Prostate gland (tissue), 2 donors: ENCODE measurements around the gene CCR9. TPM values are rescaled to one million over a fixed set of nuclear protein-coding genes. Genes with fewer than 3 reads are reported as not detected.

Source experiments
- DNase-seq: peaks from one replicate; pipeline ENCODE4 v3.0.0-alpha.2; 2019; ENCODE audit warnings: low spot score
- H3K27ac ChIP-seq, 2 donors: fragments of 200-600 bp; sonication (generic); 2 replicates each; pipeline ENCODE4 v1.5.1; 2017 to 2019
- H3K27me3 ChIP-seq: fragments of 200-600 bp; sonication (generic); replicated peaks from 2 replicates; pipeline ENCODE4 v1.5.1; 2019; ENCODE audit not compliant: insufficient read depth
- H3K36me3 ChIP-seq, 2 donors: fragments of 200-600 bp; sonication (generic); 1 replicate in 1 of 2; 2 replicates in 1 of 2; pipeline versions ENCODE4 v1.5.1 to v1.8.1; 2017 to 2019
- H3K4me1 ChIP-seq: fragments of 200-600 bp; sonication (generic); replicated peaks from 2 replicates; pipeline ENCODE4 v1.5.1; 2019
- H3K4me3 ChIP-seq, 2 donors: fragments of 200-600 bp; sonication (generic); 2 replicates each; pipeline ENCODE4 v1.5.1; 2017 to 2019
- H3K9me3 ChIP-seq: fragments of 200-600 bp; sonication (generic); 2 replicates; pipeline ENCODE4 v1.5.1; 2017
- POLR2A ChIP-seq: fragments of 450-650 bp; IDR thresholded peaks from one replicate; pipeline ENCODE4 v1.6.1; 2016; ENCODE audit warnings: antibody characterized with exemption, mild to moderate bottlenecking
- POLR2AphosphoS5 ChIP-seq: sonication (generic); formaldehyde crosslinking; IDR thresholded peaks from one replicate; pipeline ENCODE4 v1.6.1; 2017; ENCODE audit warnings: antibody characterized with exemption
- WGBS: methylation state at CpG from one replicate; pipeline ENCODE4 v1.1.5; 2018; 5-methylcytosine and 5-hydroxymethylcytosine counted together
- intact Hi-C: fragments of 100-400 bp; cut with DNase I; formaldehyde crosslinking; loops from one replicate; pipeline ENCODE4 v1.14.2; 2022
- total RNA-seq, 2 donors: library from RNA; depleted of rRNA; stranded (reverse); fragments of >200 nt; gene quantifications; one replicate each; pipeline ENCODE4 v1.1.0, GENCODE V29; 2016
- TF ChIP-seq, protein P1 (sequence below), 4 experiments: fragments of 200-600 bp in 2 of 4; fragments of 450-650 bp in 2 of 4; sonication (generic) in 2 of 4; IDR thresholded peaks; 1 replicate in 3 of 4; 2 replicates in 1 of 4; pipeline ENCODE4 v1.5.1; 2016 to 2019; ENCODE audit warnings: antibody characterized with exemption in 4 of 4, mild to moderate bottlenecking in 2 of 4, moderate library complexity in 2 of 4

The CCR9 gene, protein sequence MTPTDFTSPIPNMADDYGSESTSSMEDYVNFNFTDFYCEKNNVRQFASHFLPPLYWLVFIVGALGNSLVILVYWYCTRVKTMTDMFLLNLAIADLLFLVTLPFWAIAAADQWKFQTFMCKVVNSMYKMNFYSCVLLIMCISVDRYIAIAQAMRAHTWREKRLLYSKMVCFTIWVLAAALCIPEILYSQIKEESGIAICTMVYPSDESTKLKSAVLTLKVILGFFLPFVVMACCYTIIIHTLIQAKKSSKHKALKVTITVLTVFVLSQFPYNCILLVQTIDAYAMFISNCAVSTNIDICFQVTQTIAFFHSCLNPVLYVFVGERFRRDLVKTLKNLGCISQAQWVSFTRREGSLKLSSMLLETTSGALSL
- under 1 TPM in 1 of 2 donors, not detected in 1; 0.09 TPM for total RNA-seq

DNA sequence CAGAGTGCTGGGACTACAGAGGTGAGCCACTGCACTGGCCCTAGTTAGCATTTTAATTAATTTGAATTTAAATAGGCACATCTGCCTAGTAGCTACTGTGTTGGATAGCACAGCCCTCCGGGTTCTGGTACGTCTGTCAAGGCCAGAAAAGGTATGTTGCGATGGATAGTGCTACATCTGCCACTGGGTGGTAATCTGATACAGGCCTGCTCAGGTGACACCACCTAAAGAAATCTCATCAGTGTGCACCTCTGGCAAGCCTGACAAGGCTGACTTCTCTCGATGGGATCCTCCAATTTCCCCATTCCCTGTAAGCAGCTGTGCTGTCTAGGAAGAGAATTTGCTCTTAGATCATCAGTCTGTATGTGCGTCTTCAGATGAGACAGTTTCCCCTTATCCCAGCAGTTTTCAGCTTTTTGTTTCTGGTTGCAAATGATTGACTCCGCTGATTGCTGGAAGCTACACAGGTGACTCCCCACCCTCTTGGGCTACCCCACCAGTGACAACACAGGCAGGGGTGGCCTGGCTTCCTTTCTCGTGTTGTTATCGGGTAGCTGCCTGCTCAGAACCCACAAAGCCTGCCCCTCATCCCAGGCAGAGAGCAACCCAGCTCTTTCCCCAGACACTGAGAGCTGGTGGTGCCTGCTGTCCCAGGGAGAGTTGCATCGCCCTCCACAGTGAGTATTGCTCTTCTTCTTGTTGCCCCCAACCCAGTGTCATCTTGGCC, at the start of gene CCR9:
CCR9 (plus strand) TSS at position 565 of the 727 bp plus-strand sequence. CDS start 8,391 bp downstream, outside the sequence.
- Histone ChIP-seq H3K9me3 (no peaks in the 10 kb centered on the region), H3K36me3 (no peaks in the 10 kb centered on the region), H3K4me3 (no peak within 1 kb of the TSS), H3K27ac (no peak within 1 kb of the TSS), H3K27me3 (no peaks in the 10 kb centered on the region), H3K4me1 (no peaks in the 10 kb centered on the region)
- TF ChIP-seq POLR2A (no peak), POLR2AphosphoS5 (no peak)
- TF ChIP-seq, protein P1, sequence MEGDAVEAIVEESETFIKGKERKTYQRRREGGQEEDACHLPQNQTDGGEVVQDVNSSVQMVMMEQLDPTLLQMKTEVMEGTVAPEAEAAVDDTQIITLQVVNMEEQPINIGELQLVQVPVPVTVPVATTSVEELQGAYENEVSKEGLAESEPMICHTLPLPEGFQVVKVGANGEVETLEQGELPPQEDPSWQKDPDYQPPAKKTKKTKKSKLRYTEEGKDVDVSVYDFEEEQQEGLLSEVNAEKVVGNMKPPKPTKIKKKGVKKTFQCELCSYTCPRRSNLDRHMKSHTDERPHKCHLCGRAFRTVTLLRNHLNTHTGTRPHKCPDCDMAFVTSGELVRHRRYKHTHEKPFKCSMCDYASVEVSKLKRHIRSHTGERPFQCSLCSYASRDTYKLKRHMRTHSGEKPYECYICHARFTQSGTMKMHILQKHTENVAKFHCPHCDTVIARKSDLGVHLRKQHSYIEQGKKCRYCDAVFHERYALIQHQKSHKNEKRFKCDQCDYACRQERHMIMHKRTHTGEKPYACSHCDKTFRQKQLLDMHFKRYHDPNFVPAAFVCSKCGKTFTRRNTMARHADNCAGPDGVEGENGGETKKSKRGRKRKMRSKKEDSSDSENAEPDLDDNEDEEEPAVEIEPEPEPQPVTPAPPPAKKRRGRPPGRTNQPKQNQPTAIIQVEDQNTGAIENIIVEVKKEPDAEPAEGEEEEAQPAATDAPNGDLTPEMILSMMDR (IDR thresholded peaks at IDR 0.05), result no peak
- intact Hi-C loops, result no loop called here
- DNase-seq, result no peak
- WGBS, result 78% methylated on average over 9 of the region's 9 CpGs

- intact Hi-C loops, result no loop called here
- Histone ChIP-seq H3K4me3 (no peak overlapping the region), H3K36me3 (no peaks in the 10 kb centered on the region), H3K9me3 (no peaks in the 10 kb centered on the region), H3K4me1 (no peaks in the 10 kb centered on the region), H3K27ac (no peak overlapping the region), H3K27me3 (no peaks in the 10 kb centered on the region)
- TF ChIP-seq POLR2AphosphoS5 (no peak), POLR2A (no peak)
- TF ChIP-seq, protein P1 (IDR thresholded peaks at IDR 0.05), result no peak
- DNase-seq, result no peak
- WGBS, result 95% methylated on average over 1 of the region's 1 CpG
These were observed 47.9 kb upstream of the CCR9 start for GRCh38 chr3:45838466-45838865.

DNA sequence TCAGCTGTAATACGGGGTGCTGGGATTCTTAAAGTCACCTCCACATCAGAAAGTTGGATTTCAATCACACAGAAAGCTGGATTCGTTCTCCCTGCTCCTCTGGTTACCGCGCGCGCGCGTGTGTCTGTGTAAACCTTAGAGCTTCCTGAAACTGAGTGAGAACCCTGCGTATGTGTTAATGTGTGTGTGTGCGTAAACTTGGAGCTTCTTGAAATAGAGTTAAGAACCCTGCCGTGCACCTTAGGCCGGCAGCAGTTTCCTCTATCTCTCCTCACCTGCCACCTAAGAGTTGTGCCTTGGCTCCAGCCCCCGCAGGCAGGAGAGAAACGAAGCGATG, 45.0 kb upstream of the CCR9 start:
- Histone ChIP-seq H3K36me3 (no peaks in the 10 kb centered on the region), H3K27ac (peak overlapping the region in 1 of 2 donors; percentile 31), H3K9me3 (no peaks in the 10 kb centered on the region), H3K4me1 (no peaks in the 10 kb centered on the region), H3K4me3 (peak overlapping the region; percentile 72 to 77), H3K27me3 (no peaks in the 10 kb centered on the region)
- intact Hi-C loops, result no loop called here
- TF ChIP-seq, protein P1 (IDR thresholded peaks at IDR 0.05), result no peak
- TF ChIP-seq POLR2AphosphoS5 (no peak), POLR2A (no peak)
- peak; percentile 6 for DNase-seq
- WGBS, result under 1% methylated on average over 15 of the region's 15 CpGs

- no peaks in the 10 kb centered on the region for H3K4me1 ChIP-seq
- no peaks in the 10 kb centered on the region for H3K36me3 ChIP-seq
- no peaks in the 10 kb centered on the region for H3K27me3 ChIP-seq
- no peaks in the 10 kb centered on the region for H3K9me3 ChIP-seq
- DNase-seq, result peak; percentile 89
- intact Hi-C loops, result no loop called here
- peak within 1 kb of the TSS in 1 of 2 donors; percentile 31 for H3K27ac ChIP-seq
- 3% methylated on average over 49 of the region's 49 CpGs for WGBS
- H3K4me3 ChIP-seq, result peak within 1 kb of the TSS; percentile 72 to 77
- TF ChIP-seq, protein P1 (IDR thresholded peaks at IDR 0.05), result no peak
- TF ChIP-seq POLR2AphosphoS5, result peak; percentile 97
These were observed 44.4 kb upstream of the CCR9 start, which contains the start of gene LZTFL1 for GRCh38 chr3:45841757-45842491. Gene LZTFL1 (minus strand): TSS chr3:45842119. CDS start chr3:45841991, 128 bp downstream.
